ENCODE measurements around the gene AMMECR1.

AMMECR1 gene

DNA sequence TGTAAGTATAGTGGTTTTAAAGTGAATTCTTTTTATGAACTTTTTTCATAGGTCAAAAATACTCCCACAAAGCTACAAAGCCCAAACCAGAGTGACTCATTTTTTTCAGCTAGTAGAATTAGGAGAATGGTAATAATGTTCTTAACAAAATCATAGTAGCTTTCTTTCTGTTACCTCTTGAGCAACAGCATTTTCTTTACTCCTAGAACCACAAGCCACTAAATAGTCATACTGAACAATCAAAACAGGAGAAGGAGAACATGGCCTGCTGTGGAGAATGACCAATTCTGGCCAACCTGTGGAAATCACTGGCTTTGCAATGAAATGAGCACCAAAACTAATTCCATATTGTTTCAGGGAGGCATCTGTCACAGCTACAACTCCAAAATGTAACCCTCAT is 112.9 kb downstream of the AMMECR1 start:
- DNase-seq, result no peak

DNA sequence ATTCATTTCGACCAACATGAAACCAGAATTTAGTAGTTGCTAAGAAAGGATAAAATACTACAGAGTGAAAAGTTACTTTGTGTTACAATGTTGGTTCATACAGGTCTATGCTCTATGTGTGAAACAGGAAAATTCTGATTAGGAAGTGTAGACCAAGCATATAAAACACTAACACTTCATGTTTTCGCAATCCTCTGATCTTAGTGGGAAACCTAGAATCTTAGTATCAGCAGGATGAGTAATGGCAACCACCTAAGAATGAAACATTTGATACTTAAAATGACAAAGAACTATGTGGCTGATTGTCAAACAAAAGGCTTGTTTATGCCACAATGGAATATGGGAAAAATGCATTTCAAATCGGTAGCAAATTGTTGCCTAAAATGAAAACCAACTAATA is 116.1 kb downstream of the AMMECR1 start:
- no peak for DNase-seq

DNA sequence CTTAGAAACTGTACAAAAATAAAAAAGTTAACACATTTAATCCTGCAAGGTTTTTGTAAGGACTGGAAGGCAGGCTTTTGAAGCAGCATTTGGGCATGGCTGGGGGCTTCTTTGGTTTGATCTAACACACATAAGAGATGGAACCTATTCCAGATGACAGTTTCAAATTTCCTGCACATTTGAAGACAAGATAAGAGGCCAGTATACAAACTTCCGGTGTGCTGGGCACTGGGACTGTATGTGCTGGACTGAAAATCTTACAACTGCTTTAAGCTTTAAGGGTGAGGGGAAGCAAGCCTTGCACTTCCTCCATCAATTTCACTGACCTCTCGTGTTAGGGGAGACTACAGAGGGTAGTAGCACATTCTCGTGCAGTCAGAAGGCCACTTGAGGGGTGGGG is 122.9 kb downstream of the AMMECR1 start:
- no peak for DNase-seq

DNA sequence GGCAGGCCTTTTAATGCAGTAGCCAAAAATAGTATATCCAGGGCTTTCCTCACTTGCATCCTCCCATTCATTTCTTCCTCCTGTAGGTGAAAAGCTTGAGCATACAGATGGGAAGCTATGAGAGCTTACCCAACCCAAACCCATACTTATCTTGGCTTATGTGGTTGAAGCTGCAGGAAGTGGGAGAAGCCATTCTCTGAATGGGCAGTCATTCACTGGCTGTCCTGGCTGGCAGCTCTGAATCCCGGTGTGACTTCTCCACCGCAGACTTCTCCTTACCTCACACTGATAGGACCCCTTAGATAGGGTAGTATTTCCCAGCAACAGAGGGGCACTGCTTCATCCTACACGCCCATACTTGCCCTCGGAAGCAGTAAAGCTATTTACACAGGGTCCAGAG is 125.4 kb downstream of the AMMECR1 start:
- no peak for DNase-seq

DNA sequence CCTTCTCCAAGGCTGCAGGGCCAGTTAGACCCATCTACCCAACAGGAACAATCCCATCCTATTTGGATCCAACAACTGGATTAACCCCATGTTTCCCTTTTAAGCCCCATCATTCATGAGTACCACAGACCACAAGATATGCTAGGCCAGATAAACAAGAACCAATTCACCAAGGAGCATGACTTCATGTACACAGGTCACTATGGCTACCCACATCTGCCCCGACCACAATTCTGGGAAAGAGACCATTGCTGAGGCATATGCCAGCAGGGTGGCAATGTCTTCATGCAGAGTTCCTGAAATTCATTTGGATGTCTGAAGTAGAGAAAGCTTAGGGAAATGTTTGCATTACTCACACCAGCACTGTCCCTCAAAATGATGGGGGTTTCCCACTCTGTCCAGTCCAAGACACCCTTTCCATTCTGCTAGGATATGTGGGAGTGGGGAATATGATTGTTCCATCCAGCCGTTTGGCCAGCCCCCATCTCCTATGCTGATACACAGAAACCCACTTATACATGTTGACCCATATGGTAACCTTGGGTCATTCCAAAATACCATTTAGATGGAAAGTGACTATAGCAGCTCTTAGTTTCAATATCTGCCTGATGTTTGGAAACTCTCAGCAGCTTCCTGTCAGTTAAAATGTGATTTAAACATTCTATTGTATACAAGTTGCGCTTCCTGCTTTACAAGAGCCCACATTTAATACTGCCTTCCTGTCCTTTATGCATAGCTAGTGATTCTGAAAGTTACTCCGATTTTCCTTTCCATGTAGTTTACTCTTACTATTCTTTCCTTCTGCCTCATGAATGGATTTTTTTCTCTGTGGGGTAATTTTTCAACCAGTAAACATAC is 129.0 kb downstream of the AMMECR1 start:
- no peak for DNase-seq

DNA sequence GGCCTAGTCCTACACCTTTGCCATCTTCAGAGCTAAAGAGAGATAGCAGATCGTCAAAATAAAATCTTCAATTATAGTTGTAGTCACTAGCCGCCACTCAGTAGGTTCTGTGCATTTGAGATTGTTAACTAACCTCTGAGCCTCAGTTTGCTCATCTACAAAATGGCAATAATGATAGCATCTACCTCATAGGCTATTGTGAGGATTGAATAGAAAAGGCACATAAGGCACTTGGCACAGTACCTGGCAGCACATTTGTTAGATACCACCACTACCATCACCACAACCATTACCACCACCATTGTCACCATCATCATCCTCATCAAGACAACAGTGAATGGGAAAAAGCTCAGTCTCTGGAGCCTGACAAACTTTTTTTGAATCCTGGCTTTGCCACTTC is 134.6 kb downstream of the AMMECR1 start:
- no peak for DNase-seq

DNA sequence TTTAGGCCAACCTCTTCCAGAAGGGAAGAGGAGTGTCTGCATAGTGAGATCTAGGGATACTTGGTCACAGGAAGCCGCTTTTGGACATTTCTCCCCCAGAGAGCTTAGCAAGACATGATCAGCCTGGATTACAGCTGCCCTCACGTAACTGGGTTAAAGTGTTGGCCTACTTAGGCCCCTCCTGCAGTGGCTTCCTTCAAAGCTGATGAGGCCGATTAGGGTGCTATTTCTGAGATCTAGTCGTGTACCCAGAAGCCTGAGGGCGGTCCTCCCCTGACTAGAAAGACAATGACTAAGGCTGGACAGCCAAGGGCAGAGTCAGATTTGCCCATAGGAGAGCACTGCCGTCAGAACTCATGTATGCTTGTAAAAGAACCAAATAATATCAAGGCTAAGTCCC is 135.0 kb downstream of the AMMECR1 start:
- no peak for DNase-seq

DNA sequence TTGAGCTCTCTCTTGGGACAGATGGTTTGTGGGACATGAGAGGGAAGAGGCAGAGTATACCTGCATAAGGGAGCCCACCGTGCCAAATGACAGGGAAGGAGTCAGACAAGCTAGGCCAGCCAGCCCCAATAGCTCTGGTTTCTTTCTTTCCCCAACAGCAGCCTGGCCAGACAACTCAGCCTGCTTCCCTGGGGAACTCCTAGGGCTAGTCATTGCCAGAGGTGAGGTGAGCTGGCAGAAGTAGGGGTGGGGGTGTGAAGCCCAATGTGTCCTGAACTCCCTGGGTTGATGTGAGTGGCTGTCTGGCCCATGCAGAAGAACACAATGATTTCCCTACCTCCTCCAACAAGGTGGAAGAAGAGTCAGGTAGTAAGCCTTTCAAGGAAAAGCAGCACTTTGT is 135.5 kb downstream of the AMMECR1 start:
- DNase-seq, result no peak

DNA sequence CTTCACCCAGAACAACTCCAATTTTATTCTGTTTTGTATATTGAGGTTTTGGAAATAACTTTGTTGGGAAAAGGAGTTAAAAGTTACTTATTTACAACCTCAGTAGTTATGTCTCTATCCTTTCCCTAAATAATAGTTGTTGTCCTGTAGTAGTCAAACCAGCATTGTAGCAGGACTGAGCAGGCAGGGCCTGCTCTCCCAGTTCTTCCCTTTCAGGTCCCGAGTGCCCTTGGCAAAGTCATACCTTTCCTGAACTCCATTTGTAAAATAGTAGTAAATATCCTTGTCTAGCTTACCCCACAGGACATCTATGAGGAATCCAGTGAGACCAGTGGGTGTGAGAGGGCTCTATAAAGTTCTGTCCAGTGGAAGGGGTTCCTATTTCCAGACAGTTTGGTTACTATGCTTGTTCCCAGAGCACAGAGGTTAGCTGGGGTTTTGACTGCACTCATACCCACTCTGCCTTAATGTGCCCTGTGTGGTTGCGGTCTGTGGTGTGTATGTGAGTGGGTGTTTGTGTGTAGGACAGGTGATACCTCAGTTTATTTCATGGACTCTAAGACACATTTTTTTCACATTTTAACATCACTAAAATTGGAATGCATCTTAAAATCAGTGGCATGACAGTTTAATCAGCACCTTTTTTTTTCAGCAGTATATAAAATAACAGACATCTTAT is 136.3 kb downstream of the AMMECR1 start:
- DNase-seq, result no peak

DNA sequence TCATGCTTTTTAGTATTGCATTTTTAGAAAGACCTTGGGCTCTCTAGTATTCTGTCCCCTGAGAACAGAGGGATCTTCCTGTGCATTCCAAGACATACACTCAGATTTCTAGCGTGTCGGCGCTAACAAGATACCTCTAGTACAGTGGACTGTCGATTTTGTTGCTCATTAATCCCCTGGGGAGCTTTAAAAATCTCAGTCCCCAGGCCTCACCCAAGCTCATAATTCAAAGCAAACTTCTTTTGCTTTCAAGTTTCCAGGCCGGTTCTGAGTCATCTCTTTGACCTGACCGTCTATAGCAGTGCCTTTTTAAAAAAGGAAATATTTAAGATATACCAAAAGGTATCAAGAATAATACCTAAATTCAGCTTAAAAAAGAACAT is 137.0 kb downstream of the AMMECR1 start:
- no peak for DNase-seq

DNA sequence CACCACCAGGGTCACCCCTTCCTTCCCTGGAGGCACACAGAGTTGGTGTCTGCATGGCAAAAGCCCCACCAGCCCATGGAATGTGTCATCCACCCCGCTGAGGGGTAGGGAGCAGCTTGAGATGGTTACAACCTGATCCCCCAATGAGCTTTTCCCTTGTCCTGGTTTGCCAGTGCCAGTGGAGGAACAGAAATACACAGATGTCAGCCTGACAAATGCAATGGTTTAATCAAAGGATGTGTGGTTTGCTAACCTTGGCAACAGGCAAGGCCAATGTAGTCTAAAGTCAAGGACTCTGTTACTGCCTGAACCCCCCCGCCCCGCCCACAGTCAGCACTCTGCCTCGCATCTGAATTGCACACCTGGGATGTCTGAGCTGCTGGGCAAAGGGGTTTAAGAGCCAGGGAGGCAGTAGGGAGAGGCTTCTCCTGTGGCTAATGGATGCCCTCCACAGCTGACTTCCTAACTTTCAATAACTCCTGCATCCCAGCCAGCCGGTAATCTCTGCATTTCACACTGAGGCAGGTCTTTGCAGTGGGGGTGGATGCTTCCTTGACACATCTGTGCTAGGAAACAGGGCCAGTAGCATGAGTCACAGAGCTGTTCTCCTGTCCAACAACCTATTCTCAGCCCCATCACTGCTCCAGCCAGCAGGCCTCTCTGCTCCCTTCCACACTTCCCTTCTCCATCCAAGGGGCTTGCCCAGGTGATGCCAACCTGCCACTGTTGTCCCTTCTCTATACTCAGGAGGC is 137.5 kb downstream of the AMMECR1 start:
- no peak for DNase-seq

DNA sequence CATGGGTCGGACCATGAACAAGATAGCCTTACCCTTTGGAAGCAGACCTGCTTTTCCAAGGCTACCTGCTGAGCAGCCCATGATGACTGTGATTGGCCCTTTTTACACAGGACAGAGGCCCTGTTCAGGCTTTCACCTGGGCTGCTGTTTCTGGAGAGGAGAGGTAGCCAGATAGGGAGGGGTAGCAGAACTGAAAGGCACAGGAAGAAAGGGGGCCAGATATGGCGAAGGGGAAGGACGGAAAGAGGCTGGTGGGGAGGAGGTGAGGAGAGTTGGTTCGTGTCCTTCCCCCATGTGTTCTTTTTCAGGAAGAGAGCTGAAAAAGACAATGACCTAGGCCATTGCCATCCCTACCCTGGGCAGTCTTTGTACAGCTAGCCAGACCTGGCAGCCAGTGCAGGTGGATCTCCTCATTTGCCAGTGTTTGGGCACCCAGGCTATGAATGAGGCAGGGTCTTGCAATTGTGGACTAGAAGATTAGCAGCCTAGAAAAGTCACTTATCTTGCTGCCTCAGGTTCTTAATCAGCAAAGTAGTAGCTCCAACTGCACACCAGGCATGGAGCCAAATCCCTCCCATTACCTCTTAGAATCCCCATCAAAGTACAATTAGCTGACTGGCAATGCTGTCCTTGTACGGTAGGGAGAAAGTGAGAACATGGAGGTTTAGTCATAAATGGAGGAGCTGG is 139.6 kb downstream of the AMMECR1 start:
- DNase-seq, result no peak

DNA sequence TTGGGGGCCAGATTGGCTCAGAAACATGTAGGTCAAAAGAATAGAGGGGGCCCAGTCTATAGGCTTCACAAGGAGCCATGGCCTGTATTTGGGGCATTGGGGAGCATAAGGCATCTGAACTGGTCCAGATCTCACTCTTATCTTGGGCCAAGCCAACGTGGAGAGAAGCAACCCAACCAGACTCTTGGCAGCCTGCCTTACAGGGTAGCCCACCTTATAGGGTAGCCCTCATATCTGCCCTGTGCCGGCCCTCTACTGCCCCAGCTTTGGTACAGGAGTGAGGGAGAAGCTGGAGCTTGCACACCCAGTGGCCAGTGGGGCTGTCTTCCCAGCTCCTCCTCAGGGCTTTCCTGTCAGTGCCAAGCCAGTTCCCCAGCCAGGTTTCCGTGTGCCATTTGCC is 142.2 kb downstream of the AMMECR1 start:
- no peak for DNase-seq

DNA sequence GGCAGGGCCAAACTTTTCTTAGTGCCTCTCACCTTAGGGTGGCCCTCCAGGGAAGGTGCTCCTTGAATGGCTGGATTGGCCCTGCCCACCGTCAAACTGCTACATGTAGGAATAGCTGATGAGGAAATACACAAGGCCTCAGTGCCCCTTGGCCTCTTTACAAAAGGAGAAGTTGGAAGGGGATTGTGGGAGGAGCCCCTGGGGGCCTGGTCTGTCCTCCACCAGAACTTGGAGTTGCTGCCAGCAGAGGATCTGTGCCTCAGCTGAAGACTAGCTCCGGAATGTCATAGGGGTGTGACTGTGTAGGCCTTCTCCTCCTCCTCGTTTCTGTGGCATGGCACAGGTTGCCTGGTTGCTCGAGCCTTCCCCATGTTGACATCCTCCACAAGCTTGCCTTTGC is 142.7 kb downstream of the AMMECR1 start:
- DNase-seq, result no peak

DNA sequence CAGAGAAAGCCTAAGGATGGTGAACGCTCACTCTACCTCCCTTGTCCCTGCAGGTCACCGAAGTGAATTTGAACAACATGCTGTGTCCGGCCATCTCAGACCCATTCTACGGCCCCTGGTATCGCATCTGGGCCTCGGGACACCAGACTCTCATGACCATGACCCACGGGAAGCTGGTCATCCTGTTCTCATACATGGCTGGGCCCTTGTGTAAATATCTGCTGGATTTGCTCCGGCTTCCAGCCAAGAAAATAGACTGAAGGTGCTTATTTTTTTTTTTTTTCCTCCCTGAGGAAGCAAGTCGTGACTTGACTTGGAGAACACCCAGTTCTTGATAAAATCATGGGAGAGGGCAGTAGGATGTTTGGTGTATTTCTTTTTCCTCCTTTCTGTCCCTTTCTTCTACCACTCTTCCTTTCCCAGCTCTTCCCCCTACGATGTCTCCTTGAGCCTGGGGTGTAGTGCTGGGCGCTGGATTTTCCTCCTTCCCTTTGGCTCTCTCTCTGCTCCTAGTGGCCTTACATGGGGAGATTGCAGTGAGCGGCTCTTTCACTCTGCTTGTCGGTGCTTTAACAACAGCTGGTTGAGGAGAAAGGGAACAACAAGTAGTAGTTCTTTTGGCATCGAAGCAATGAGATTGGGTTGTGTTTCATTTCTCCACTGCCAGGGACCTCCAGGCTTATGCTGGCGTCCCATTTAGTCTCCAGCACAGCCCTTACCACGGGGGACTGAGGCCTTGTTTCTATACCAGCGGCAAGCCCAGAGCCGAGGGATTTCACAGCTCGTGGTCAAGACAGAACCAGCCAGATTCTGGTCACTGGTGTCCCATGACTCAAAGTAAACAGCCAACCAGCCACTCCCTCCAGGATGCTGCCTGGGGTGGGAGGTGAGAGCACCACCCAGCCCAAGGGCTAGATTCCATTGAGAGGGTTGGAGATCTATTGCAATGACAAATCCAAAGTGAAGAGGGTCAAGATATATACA is 144.4 kb downstream of the AMMECR1 start:
- DNase-seq, result no peak

DNA sequence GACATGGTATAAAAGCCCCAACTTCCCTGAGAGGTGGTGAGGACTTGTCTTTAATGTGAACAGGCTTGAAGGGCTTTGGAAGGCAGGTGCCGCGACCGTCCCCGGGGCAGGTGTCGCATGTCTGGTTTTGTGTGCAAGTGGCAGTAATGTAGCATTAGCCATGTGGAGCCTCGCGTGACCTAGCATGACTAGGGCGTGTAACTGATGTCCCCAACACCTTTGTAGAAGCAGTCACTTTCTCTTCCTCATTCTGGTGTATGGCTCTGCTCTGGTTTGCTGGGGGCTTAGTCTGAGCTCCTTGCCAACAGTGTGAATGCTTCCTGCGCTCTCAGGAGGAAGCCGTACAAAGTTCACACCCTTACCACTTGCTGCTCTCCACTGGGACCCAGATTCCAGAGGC is 145.7 kb downstream of the AMMECR1 start:
- no peak for DNase-seq

DNA sequence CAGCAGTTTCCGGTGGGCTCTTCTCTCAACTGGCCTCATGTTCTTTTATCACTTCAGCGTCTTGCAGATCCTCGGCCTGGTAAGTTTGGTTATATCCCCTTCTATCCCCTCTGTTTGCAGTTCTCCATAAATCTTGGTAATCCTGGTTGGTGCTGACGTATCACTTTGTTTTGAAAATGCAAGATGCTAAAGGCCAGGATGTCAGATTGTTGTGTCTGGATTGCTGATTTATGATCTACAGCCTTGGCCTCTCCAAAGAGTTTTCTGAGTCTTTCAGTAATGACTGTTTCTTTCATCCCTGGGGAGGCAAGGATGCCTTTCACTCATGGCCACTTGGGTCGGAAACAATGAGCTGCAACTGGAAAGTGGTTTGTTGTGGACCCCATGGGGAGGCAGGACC is 146.4 kb downstream of the AMMECR1 start:
- no peak for DNase-seq

DNA sequence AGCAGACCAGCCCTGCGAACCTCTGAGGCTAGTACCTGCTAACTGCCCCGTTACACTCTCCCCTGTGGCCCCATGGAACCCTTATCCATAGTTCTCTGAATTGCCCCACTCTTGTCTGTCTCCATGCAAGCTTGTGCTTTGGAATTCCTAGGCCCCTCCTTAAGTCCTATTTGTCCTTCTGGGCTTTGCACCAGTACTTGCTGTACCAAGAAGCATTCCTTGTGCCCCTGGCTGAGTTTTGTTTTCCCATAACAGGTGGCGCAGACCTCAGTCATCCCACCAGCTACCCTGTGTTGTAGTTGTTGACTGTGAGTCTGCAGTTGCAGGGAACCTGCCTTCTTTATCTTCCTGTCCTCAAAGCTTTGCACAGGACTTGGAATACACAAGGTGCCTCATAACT is 147.9 kb downstream of the AMMECR1 start:
- DNase-seq, result no peak

DNA sequence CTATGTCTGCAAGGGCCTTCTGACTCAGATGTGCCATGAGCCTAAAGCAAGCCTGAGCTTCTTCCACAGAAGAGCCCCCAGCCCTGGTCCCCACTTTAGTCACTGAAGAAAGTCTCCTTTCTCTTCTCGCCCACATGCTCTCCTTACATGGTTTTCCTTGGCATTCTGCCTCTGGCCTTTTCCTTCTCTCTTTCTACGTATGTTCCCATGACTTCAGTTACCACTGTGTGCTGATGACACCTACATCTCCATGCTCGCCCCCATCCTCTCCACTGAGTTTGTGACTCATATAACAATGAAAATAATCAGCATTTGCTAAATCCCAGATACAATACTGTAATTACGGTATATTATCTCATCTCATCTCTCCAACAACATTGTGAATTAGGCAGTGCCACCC is 149.3 kb downstream of the AMMECR1 start:
- no peak for DNase-seq

DNA sequence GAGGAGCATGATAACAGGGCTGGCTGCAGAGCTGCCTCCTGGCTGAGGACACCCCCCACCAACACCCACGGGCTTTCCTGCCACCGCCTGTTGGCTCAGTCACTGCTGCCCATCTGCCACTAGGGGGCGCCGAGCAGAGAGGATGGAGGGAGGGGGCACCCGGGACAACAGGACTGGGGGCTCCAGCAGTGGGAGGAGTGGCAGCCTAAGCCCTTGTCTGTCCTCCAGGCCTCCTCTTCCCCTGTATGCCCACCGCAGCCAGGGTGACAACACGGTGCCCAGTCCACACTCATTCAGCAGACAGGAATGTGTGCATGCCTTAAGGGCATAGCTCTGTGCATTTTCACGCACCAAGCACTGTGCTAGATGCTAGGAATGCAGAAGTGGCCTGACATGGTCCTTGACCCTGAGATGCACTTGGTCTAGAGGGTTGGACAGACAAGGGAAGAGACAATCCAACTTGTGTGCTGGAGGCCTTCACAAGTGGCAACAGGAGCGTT is 149.9 kb downstream of the AMMECR1 start:
- peak; percentile 83 for DNase-seq

DNA sequence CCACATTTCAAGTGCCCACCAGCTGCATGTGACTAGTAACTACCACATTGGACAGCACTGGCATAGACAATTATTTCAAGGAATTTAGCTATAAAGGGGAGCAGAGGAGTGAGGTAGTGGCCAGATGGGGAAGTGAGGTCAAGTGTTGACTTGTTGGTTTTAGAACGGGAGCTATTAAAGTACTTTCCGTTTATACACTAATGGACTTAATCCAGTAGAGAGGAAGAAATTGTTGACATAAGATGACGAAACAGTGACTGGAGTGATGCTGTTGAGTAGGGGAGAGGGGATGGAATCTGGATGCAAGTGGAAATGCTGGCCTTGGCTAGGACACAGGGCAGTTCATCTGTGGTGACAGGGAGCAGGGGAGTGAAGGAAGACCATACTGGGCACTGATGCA is 154.4 kb downstream of the AMMECR1 start:
- DNase-seq, result no peak

DNA sequence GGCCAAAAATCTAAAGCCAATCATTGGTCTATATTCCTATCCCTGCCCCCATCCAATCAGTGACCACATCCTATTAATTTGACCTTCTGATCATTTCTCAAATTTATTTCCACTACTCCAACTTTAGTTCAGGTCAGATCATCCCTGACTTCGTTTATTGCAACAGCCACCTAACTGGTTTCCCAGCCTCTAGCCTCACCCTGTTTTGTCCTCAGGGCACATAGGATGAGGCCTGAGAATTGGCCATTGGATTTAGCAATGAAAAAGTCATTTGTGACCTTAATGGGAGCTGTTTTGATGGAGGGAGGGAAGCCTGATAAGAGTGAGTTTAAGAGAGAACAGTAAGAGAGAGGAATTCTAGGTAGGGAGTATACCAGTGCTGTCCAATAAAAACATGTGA is 155.0 kb downstream of the AMMECR1 start:
- no peak for DNase-seq

Data from activated effector memory CD4-positive, alpha-beta T cell treated with anti-CD3 and anti-CD28 coated beads, Interleukin-2, amount 50 U/mL, for 16 hours (primary cell).